ENCODE measurements around the gene DDTL.
"Not testable (repeated sequence)": the region's sequence is repeated elsewhere in the genome, so short reads cannot be mapped to it uniquely, and the experiment has no call there.

The DDTL gene
- total RNA-seq: 1.9 reads per million, percentile 2 among the genes with 10 or more reads in this experiment

DNA sequence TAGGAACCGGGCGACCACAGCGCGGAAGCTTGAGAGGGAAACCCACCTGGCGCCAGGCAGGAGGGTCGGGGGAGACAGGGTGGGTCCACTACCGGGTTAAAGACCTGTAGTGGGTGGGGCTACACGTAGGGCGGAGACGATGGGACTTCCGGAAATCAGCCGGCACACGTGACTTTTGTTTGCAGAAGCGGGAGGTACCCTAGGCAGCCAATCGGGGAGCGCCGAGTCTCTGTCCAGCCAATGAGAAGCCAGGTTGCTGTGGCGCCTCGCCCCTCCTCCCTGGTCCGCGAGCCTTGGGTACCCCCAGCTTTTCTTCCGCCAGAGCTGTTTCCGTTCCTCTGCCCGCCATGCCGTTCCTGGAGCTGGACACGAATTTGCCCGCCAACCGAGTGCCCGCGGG is at the start of gene DDTL:
Gene DDTL (plus strand): TSS at position 321 of the 400 bp plus-strand sequence. CDS start 27 bp downstream, at position 348.
- not testable (repeated sequence) for DNase-seq

DNA sequence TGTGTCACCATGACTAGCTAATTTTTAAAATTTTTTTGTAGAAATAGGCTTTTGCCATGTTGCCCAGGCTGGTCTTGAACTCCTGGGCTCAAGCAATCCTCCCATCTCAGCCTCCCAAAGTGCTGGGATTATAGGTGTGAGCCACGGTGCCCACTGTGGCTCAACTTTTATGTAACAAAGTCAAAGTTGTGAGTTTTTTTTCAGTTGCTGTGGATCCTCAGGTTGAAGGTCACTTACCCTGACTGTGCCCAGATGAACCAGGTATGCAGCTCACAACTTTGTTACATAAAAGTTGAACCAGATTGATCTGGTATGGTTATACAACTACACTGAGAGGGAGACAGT is 46.4 kb upstream of the DDTL start:
- DNase-seq: not testable (repeated sequence)

DNA sequence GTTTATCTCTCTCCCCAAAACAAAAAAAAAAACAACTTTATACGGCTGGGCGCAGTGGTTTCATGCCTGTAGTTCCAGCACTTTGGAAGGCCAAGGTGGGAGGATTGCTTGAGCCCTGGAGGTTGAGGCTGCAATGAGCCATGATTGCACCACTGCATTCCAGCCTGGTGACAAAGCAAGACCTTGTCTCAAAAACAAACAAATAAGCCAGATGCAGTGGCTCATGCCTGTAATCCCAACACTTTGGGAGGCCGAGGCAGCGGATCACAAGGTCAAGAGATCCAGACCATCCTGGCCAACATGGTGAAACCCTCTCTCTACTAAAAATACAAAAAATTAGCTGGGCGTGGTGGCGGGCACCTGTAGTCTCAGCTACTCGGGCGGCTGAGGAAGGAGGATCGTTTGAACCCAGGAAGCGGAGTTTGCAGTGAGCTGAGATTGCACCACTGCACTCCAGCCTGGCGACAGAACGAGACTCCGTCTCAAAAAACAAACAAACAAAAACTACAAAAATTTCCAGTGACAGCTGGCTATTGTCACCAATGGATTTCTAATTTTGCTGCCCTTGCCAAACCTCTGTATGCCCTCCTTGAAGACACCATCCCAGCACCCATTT is 45.0 kb upstream of the DDTL start:
- DNase-seq: not testable (repeated sequence)

DNA sequence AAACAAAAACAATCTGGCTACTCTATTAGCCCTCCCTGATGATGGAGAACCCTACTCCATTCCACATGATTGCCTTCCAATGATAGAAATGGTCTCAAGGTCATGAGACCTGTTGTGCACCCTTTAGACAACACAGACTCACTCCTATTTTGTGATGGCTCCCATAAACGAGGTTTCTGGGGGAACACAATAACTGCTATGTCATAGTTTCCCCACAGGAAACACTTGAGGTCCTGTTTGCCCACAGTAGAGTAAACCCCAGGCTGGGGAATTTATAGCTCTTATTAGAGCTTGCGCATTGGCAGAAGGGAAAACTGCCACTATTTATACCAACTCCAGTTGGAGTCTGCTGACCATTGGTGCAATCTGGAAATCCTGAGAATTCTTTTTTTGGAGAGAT is 43.8 kb upstream of the DDTL start:
- no peak for DNase-seq

DNA sequence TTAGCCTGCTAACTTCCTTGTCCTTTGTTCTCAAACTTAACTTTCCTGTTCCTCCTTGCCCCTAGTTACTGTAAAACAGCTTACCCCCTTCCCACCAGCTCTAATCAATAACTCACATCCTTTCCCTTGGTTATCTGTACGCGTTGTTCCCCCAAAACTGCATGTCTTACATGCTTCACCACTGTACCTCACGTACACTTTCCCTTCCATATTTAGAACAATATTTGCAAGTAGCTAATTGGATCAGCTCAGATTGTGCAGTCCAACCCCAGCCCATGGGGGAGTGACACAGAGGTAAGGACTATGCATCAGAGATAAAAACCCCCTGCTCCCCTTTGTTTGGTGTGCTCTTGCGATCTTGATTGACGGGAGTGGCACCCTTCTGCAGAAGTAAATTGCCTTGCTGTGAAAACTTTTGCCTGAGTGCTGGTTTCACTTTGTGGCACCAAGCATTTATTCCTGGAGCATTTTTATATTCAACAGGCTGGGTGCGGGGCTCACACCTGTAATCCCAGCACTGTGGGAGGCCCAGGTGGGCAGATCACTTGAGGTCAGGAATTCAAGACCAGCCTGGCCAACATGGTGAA is 41.6 kb upstream of the DDTL start:
- DNase-seq: no peak

DNA sequence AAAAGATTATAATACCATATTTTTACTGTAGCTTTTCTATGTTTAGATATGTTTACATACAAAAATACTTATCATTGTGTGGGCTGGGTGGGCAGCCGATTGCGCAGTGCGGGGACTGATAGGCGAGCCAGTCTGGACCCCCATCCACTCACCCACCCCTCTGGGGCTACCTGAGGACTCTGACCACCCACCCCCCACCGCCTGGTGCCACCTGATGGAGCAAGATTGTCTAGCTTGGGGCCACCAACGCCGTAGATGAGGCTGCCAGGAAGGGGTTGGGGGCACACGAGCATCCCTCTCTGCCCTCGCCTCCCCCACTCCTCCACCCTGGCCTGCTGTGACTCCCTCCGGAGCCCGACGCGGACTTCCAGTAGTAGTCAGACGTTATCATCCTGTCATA is 40.1 kb upstream of the DDTL start:
- no peak for DNase-seq

DNA sequence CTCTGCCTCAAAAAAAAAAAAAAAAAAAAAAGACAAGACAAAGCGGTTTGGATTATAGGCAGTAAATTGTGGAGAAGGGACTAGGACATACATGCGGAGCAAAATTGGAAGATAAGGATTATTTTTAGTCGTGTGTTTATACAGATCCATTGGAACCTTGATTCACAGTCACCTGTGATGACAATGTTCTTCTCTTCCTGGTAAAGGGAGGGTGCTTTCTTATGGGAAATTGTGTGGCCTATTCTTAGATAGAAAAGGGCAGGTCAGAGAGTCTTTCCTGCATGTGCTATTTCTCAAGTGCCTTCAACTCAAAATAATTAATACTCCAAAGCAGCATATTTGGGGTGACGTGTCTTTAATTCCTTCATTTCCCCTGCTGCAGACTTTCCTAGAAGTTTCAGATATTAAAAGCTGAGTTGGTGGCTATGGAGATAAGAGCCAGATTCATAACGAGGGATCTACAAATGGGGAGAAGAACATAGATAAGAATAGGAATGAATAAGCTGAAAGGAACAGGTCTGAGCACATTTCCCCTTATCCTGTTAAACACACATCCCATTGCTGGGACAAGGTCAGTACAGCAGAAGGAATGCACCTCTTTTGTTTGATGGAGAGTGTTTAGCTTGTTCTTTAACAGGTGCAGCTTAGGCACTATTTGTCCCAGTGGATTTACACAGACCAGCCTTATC is 28.2 kb upstream of the DDTL start:
- DNase-seq: no peak

DNA sequence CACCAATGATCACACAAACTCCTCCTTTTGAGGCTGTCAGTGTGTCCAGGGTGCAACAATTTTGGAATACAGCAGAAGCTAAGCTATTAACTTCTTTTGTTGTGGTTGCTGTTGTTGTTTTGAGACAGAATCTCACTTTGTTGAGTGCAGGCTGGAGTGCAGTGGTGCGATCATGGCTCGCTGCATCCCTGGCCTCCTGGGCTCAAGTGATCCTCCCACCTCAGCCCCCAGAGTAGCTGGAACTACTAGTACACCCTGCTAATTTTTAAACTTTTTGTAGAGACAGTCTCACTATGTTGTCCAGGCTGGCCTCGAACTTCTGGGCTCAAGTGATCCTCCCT is 27.7 kb upstream of the DDTL start:
- DNase-seq: no peak

DNA sequence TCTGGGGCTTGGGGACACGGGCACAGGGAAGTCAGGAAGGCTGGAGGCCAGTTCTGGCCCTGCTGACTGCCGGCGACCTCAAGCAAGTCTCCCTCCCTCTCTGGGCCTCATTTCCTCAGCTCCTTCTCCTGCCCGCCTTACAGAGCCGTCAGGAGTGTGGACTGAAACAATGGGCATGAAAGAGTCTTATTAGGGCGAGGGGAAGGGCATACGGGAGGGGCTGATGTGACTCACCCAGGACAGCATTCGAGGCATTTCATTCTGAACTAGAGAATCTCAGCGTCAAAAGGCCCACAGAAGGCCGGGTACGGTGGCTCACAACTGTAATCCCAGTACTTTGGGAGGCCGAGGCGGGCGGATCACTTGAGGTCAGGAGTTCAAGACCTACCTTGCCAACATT is 26.5 kb upstream of the DDTL start:
- DNase-seq: not testable (repeated sequence)

DNA sequence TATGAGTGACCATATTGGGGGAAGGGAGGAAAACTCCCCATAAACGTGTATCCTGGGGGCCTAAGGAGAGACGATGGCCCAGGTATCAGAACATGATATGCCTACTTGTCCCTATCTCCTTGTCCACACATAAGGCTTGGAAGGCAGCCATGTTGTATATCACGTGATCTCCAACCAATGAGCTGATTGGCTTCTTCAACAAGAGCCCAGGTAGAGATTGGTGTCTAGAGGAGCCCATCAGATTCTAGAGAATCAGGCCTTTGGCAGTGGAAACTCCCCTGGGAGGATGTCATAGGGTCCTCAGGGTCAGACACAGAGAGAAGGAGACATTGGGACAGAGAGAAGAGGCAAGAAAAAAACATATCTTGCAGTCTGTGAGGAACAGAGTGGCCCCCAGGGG is 19.3 kb upstream of the DDTL start:
- not testable (repeated sequence) for DNase-seq

DNA sequence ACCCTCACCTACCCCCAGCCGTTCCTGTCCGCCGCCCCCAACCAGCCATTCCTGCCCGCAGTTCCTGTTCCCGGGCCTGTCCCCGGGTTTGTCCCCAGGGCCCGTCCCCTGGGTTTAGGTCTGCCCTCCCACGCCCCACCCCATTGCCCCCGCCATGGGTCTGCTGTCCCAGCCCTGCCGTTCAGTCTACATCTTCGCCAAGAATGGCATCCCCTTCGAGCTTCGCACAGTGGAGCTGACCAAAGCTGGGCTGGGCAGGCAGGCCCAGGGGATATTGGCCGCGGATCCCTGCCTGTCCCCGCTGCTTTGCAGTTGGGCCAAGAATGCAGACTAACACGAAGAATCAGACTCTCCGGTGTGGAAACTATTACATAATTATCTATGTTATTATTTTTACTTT is 16.9 kb upstream of the DDTL start:
- not testable (repeated sequence) for DNase-seq

DNA sequence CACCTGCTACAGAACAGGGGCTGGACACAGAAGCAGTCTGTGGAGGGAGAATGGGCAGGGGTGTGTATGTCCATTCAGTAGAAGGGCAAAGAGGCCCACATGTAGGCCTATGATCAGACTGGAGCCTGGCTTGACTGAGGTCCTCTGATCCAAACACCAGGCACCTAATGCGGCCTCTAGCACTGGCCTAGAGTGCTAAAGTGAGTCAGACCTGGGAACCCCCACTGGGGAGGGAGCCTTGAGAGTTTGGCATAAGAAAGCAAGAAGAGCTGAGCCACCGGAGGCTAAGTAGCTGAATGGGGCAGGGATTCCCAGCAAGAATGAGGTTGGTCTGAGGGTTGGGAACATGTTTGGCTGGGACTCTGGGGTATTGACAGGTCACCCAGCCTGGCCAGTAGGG is 15.3 kb upstream of the DDTL start:
- DNase-seq: not testable (repeated sequence)

DNA sequence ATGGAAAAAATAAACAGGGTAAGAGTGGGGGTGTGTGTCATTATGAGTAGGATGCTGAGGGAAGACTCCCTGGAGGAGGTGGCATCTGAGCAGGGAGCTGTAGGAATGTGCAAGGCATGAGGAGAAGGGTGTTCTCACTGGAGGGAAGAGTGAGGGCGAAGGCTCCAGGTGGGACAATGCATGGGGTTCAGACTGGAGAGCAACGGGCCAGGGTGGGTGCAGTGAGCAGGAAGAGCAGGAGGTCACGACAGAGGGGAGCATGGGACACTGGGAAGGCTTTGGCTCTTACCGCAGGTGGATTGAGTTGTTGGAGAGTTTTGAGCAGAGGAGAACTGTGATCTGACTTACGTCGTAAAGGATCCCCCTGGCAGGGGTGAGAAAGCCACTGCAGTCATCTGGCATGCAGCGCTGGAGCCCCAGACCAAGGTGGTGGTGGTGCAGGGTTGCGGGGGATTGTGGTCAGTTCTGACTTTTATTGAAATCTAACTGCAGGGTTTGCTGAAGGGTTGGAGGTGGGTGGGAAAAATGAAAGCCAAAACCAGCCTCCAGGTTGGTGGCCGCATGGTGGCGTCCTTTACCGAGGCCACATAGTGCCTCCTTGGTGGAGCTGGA is 13.8 kb upstream of the DDTL start:
- DNase-seq: not testable (repeated sequence)

DNA sequence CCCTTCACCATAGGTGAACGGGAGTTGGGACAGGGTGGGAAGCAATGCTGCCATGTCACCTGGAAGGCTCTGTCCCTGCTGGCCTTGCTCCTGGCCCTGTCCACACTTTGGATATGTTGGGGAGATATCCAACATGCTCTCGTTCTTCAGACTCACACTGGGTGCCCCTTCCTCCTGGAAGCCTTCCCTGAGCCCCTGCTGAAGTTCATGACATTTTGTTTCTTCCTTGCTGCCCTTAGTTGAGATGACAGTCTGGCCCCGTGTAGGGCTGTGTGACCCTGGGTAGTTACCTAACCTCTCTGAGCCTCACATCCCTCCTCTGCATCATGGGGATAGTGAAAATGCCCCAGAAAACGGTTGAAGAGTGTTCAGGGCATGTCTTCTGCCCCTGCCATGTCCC is 13.2 kb upstream of the DDTL start:
- DNase-seq: not testable (repeated sequence)

DNA sequence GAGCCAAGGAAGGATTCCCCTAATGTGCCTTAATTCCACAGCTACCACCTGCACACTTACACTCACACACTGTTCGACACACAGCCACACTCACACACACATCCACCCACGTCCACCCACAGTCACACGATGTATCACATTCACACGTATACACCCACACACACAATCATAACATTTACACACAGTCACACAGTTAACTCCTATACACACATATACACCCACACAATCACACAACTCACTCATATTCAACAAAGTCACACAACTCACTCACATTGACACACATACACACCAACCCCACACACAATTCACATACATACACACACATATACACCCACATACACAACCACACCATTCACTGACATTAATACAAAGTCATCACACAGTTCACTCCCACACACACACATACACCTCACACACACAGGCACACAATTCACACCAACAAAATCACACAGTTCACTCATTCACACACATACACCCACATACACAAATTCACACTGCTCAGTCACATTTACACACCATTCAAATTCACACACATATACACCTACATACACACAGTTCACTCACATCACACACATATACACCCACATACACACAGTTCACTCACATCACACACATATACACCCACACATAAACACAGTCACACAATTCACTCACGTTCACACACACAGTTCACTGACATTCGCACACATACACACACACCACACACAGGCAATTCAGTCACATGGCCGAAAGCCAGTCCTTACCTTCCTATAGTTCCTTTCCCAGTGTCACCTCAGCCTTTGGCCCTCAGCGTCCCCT is 12.3 kb upstream of the DDTL start:
- DNase-seq: not testable (repeated sequence)

DNA sequence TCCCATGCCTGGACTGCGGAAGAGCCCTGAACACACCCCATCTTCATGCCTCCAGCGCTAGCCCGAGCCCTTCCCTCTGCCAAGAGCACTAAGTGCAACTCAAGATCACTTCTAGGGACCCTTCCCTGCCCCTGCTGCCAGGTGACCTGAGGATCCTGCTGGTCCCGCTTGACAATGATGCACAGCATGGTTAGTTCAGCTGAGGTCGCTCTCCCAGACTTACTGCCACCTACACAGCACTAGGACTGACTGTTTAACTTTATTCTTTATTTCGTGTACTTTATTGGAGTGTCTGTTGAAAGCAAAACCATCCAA is 11.7 kb upstream of the DDTL start:
- not testable (repeated sequence) for DNase-seq

DNA sequence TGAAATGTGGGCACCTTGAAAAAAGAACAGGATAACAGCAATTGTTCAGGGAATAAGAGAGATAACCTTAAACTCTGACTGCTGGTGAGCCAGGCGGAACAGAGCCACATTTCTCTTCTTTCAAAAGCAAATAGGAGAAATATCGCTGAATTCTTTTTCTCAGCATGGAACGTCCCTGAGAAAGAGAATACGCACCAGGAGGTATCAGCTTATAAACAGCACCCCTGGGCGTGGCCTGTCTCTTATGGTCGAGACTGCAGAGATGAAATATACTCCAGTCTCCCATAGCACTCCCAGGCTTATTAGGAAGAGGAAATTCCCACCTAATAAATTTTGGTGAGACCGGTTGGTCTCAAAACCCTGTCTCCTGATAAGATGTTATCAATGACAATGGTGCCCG is 10.8 kb upstream of the DDTL start:
- not testable (repeated sequence) for DNase-seq

DNA sequence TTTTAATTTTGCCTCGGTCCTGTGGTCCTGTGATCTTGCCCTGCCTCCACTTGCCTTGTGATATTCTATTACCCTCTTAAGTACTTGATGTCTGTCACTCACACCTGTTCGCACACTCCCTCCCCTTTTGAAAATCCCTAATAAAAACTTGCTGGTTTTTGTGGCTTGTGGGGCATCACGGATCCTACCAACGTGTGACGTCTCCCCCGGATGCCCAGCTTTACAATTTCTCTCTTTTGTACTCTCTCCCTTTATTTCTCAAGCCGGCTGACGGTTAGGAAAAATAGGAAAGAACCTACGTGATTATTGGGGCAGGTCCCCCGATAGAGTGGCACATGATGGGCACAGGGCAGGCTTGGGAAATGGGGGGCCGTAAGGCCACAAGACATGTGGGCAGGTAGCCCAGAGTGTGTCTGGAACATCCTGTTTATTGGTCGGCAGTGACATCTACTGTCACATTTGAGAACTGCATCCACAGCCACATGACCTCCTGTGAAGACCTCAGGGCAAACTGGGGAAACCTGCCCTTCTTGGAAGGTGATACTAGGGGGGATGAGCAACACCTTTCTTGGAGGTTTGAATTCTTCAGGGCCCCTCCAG is 10.3 kb upstream of the DDTL start:
- DNase-seq: peak; percentile 78

DNA sequence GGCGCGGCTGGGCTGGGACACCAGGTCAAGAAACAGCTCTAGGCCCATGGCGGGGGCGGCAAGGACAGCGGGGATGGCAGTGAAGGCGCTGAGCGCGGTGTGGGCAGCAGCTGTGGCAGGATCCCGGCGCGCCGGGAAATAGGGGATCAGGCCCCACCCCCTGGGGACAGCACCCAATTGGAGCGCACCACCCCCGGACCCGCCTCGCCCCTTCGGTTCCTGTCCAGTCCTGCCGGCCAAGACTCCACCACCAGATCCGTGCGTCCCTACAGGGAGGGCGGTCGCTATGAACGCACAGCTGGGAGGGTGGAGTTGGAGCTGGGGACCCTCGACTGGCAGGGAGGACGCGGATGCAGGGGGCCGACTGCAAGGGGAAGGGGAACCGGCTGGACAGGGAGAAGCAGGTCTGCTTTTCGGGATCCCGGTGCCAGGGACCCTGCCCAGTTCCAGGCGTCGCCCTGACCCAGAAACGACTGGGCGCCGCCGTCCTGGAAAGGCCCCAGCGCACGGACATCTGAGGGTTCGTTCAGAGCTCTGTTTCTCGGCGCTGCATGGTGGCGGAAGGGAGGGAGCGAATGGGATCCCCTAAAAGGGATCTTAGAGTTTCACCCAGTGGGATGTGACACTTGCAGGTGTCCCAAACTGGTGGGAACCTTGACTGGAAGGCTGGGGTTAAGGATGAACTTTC is 5.5 kb upstream of the DDTL start, which contains the start of gene GSTT2B:
Gene GSTT2B (minus strand): TSS at position 112 of the 688 bp plus-strand sequence. CDS start 64 bp downstream, at position 48.
- DNase-seq: not testable (repeated sequence)

DNA sequence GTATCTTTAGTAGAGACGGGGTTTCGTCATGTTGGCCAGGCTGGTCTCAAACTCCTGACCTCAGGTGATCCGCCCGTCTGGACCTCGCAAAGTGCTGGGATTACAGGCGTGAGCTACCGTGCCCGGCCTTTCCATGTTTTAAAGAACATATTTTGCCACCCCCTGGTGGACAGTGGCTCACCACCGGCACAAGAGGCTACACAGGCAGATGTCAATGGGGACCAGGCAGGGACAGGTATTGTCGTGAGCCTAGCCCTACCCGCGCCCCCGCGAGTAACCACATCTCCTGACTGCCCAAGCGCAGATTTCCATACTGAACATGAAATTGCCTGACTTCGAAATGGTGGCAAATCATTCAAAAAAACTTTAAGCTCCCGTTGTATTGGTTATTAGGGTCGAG is 594 bp upstream of the DDTL start:
- DNase-seq: not testable (repeated sequence)

DNA sequence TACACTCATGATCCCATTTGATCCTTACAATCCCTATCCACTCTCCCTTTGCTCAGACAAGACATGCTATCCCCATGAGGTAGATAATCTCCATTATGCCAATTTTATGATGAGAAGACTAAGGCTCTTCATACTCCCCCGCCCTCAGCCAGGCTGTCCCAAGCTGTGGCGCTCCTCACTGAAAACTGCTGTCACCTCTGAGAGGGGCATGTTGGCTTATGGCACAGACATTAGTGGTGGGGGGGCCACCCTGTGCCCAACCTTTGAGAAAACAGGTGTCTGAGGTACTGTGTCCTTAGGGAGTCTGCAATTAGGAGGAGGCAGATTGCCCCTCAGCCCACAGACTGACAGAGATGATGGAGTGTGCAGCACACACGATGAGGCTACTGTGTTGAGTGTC is 2.4 kb downstream of the DDTL start:
- no peak for DNase-seq

DNA sequence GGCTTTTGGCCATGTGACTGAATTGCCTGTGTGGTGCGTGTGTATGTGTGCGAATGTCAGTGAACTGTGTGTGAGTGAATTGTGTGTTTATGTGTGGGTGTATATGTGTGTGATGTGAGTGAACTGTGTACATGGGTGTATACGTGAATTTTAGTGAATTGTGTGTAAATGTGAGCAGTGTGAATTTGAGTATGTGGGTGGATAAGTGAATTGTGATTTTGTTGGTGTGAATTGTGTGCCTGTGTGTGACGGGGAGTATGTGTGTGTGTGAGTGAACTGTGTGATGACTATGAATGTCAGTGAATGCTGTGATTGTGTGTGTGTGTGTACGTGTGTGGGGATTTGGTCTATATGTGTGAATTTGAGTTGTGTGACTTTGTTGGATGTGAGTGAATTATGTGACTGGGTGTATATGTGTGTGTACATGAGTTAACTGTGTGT is 3.5 kb downstream of the DDTL start:
- DNase-seq: no peak
